HL-60/S4 treated with phorbol 12-myristate 13-acetate at 8.2 ng/mL for 4 days and 3 days (cell line): ENCODE results near the gene VILL.

ENCODE experiments used
- in situ Hi-C: fragments of 300-500 bp; cut with MboI; formaldehyde crosslinking; loops from 2 replicates; pipeline ENCODE4 v1.15.0; 2022; ENCODE audit warnings: low sequenced_read_pairs

Gene VILL

GRCh38 chr3:37990527-37990926 is at the start of gene VILL:
Gene VILL (plus strand): TSS chr3:37990786. CDS start chr3:37993673, 2,887 bp downstream.
- in situ Hi-C loops = no loop called here

- in situ Hi-C loops = no loop called here
Measured at GRCh38 chr3:37941608-37942508, 48.7 kb upstream of the VILL start.

- in situ Hi-C loops = no loop called here
Measured at GRCh38 chr3:37942646-37943045, 47.9 kb upstream of the VILL start.

- in situ Hi-C loops = no loop called here
Measured at GRCh38 chr3:37943126-37943525, 47.5 kb upstream of the VILL start.

GRCh38 chr3:37943631-37944314 is 46.8 kb upstream of the VILL start:
- in situ Hi-C loops = no loop called here

- in situ Hi-C loops = no loop called here
Measured at GRCh38 chr3:37944391-37944842, 46.2 kb upstream of the VILL start.

GRCh38 chr3:37945156-37945806 is 45.3 kb upstream of the VILL start:
- in situ Hi-C loops = no loop called here

GRCh38 chr3:37945807-37946530 is 44.6 kb upstream of the VILL start:
- in situ Hi-C loops = no loop called here

GRCh38 chr3:37946531-37946889 is 44.1 kb upstream of the VILL start:
- in situ Hi-C loops = no loop called here

GRCh38 chr3:37949866-37950265 is 40.7 kb upstream of the VILL start:
- in situ Hi-C loops = no loop called here

GRCh38 chr3:37952564-37952963 is 38.0 kb upstream of the VILL start:
- in situ Hi-C loops = no loop called here

GRCh38 chr3:37953226-37953625 is 37.4 kb upstream of the VILL start:
- in situ Hi-C loops = no loop called here

- in situ Hi-C loops = no loop called here
Measured at GRCh38 chr3:37953707-37954394, 36.7 kb upstream of the VILL start.

- in situ Hi-C loops = no loop called here
Measured at GRCh38 chr3:37954881-37955280, 35.7 kb upstream of the VILL start.

- in situ Hi-C loops = no loop called here
Measured at GRCh38 chr3:37955918-37956707, 34.5 kb upstream of the VILL start.

GRCh38 chr3:37956723-37957538 is 33.7 kb upstream of the VILL start:
- in situ Hi-C loops = no loop called here

GRCh38 chr3:37957539-37957936 is 33.0 kb upstream of the VILL start:
- in situ Hi-C loops = no loop called here

- in situ Hi-C loops = no loop called here
Measured at GRCh38 chr3:37961622-37962431, 28.8 kb upstream of the VILL start.
